Fibroblast of mammary gland (primary cell): ENCODE data around the gene MFSD6L.

Experiments
- DNase-seq: peaks from one replicate; pipeline ENCODE4 v3.0.0-alpha.2; 2010; ENCODE audit warnings: low read depth
- H3K4me3 ChIP-seq: 2 replicates; pipeline ENCODE4 v1.5.1; 2011; ENCODE audit warnings: low read depth, mild to moderate bottlenecking, low read length, moderate library complexity; ENCODE audit not compliant: control insufficient read depth
- CTCF ChIP-seq: conservative IDR thresholded peaks from 2 replicates; pipeline ENCODE4 v1.5.1; 2011; ENCODE audit warnings: low read depth, low read length, inconsistent platforms; ENCODE audit not compliant: control insufficient read depth, insufficient read depth

The MFSD6L gene

GRCh38 chr17:8781776-8782175, 17.4 kb downstream of the MFSD6L start:
- H3K4me3 ChIP-seq: no peak overlapping the region
- TF ChIP-seq CTCF: no peak
- DNase-seq: no peak

DNA sequence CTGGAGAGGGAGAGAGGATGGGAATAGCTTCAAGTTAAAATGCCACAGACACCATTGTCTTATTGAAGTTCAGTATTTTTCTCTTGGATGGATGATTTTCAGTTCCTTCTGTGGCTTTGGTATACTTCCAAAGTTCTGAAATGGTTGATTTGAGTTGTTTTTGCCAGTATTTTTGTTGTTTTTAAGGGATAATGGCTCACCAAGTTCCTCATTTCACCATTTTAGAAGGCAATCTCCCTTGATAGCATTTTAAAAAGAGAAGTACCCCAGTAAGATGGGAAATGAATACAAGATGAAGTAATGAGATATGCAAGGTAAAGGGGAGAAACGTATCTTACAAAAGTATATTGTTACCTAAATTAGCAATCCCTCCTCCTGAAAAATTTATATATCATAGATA, 22.3 kb downstream of the MFSD6L start:
- H3K4me3 ChIP-seq: no peak overlapping the region
- no peak for DNase-seq
- TF ChIP-seq CTCF: no peak

- no peak for TF ChIP-seq CTCF
- H3K4me3 ChIP-seq: no peak overlapping the region
These were observed 22.9 kb downstream of the MFSD6L start for GRCh38 chr17:8776248-8776647.

GRCh38 chr17:8766731-8767130, 32.4 kb downstream of the MFSD6L start:
- H3K4me3 ChIP-seq: no peak overlapping the region
- no peak for TF ChIP-seq CTCF

More at GRCh38 chr17:8776248-8776647, 22.9 kb downstream of the MFSD6L start:
- DNase-seq: no peak

GRCh38 chr17:8762012-8762411, 37.2 kb downstream of the MFSD6L start:
- H3K4me3 ChIP-seq: no peak overlapping the region
- no peak for DNase-seq
- TF ChIP-seq CTCF: no peak

More at GRCh38 chr17:8766731-8767130, 32.4 kb downstream of the MFSD6L start:
- DNase-seq: peak; percentile 55

DNA sequence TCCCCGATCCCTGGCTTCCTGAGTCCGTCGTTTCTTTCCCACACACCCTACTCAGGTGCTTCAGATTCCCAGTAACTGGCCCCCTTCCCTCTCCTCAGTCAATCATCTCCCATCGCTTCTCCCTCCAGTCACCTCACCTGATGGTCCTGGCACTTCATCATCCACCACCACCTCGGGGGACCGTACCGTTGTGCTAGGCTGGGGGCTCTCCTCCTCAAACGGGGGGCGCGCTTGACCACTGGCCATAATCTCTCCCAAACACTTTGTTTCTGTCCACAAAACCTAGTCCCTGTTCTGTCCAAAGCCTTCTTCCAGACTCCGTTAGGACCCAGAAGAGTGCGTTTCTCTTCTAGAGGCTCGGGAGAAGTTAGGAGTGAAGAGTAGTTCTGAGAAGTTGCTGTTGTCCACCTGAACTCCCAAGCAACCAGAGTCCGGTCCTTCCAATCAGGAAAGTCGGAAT, 41.0 kb downstream of the MFSD6L start, which contains the start of gene SPDYE4:
Gene SPDYE4, minus strand, starts transcription at position 410 of the 460 bp plus-strand sequence. Its CDS starts 164 bp downstream, at position 246.
- no peak for DNase-seq
- TF ChIP-seq CTCF: no peak
- H3K4me3 ChIP-seq: no peak within 1 kb of the TSS

DNA sequence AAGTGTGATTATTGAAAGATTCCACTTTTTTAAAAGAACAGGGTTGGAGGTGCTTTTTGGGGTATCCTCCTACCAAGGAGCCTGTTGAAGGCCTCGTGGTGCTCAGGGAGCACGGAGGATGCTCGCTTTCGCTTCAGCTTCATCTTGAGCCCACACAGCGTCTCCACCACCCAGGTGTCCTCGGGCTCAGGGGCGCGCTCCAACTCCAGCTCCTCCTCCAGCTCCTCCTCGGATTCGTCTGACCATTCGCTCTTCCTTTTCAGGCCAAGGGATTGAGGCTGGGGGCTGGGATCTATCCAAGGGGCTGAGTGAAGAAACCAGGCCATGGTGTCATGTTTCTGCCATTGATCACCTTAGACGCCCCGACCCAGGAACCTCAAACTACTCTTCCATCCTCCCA, 42.0 kb downstream of the MFSD6L start:
- DNase-seq: no peak

More for the DNA sequence above, 42.0 kb downstream of the MFSD6L start:
- no peak for TF ChIP-seq CTCF
- H3K4me3 ChIP-seq: no peak overlapping the region
